Panc1 (cell line): ENCODE results near the gene ZFP3. TPM values are rescaled to one million over a fixed set of nuclear protein-coding genes. Genes with fewer than 3 reads are reported as not detected.
"Not testable (repeated sequence)": the region's sequence is repeated elsewhere in the genome, so short reads cannot be mapped to it uniquely, and the experiment has no call there.

Source experiments
- ATAC-seq: fragments of 200-7000 bp; cut with Tn5 transposase; 2 replicates; pipeline ENCODE4 v1.9.1; 2020; ENCODE audit warnings: mild to moderate bottlenecking, moderate library complexity
- BruUV-seq: library from RNA; stranded (reverse); fragments of 400-500 nt; replicated peaks from 2 replicates; lab custom pipeline; 2021; lab: Mats Ljungman, UMichigan
- CTCF ChIA-PET: fragments of 300-600 bp; sonication (Branson Sonifier 250); formaldehyde crosslinking; loops from one replicate; lab custom pipeline; 2022; ENCODE audit warnings: antibody characterized with exemption; lab: Charles Lee
- POLR2A ChIA-PET: fragments of 300-600 bp; sonication (Branson Sonifier 250); formaldehyde crosslinking; loops from one replicate; lab custom pipeline; 2022; ENCODE audit warnings: antibody characterized with exemption; lab: Charles Lee
- DNase-seq: peaks from one replicate; pipeline ENCODE4 v3.0.0-alpha.2; 2010; ENCODE audit warnings: low read depth, low spot score
- H3K27ac ChIP-seq: 2 replicates; pipeline ENCODE4 v1.5.1; 2011; ENCODE audit warnings: mild to moderate bottlenecking, low read length, inconsistent platforms
- H3K27me3 ChIP-seq: fragments of 200-500 bp; sonication (Bioruptor generic); 2 replicates; pipeline ENCODE4 v1.6.0; 2014; ENCODE audit warnings: low read length, inconsistent platforms; ENCODE audit not compliant: control insufficient read depth, insufficient read depth
- H3K36me3 ChIP-seq: fragments of 200-500 bp; sonication (Bioruptor generic); 2 replicates; pipeline ENCODE4 v1.5.1; 2014; ENCODE audit warnings: inconsistent platforms, mild to moderate bottlenecking, low read length, moderate library complexity; ENCODE audit not compliant: control insufficient read depth, insufficient read depth
- H3K4me1 ChIP-seq: 2 replicates; pipeline ENCODE4 v1.5.1; 2011; ENCODE audit warnings: inconsistent platforms, mild to moderate bottlenecking, low read length, moderate library complexity; ENCODE audit not compliant: control insufficient read depth, insufficient read depth
- H3K4me3 ChIP-seq, 2 experiments: 2 replicates each; pipeline ENCODE4 v1.5.1; 2011 to 2012; ENCODE audit warnings: low read depth in 2 of 2, low read length in 2 of 2, mild to moderate bottlenecking in 2 of 2, inconsistent platforms in 1 of 2, moderate library complexity in 1 of 2
- H3K9me3 ChIP-seq: fragments of 200-500 bp; sonication (Bioruptor generic); 2 replicates; pipeline ENCODE4 v1.5.1; 2014; ENCODE audit warnings: low read depth, mild to moderate bottlenecking, inconsistent platforms, low read length, moderate library complexity; ENCODE audit not compliant: control insufficient read depth, insufficient read depth
- CTCF ChIP-seq: fragments of 450-650 bp; IDR thresholded peaks from 2 replicates; pipeline ENCODE4 v1.5.1; 2017; ENCODE audit warnings: mild to moderate bottlenecking
- POLR2AphosphoS5 ChIP-seq: IDR thresholded peaks from 2 replicates; pipeline ENCODE4 v1.6.1; 2012; ENCODE audit warnings: mild to moderate bottlenecking, low read depth, low read length, moderate library complexity
- REST ChIP-seq, 2 experiments: IDR thresholded peaks; 2 replicates each; pipeline ENCODE4 v1.6.1; 2011 to 2012; ENCODE audit warnings: low read depth in 2 of 2, control low read depth in 1 of 2, low read length in 1 of 2, mild to moderate bottlenecking in 1 of 2, moderate library complexity in 1 of 2; ENCODE audit not compliant: insufficient read depth in 1 of 2
- SIN3A ChIP-seq: IDR thresholded peaks from 2 replicates; pipeline ENCODE4 v1.6.1; 2012; ENCODE audit warnings: low read depth, mild to moderate bottlenecking, low read length, moderate library complexity, borderline replicate concordance; ENCODE audit not compliant: insufficient read depth
- TCF7L2 ChIP-seq: IDR thresholded peaks from 2 replicates; pipeline ENCODE4 v1.6.1; 2011; ENCODE audit warnings: mild to moderate bottlenecking, low read depth, low read length, inconsistent platforms
- in situ Hi-C: cut with HindIII; loops from 2 replicates; pipeline ENCODE4 v1.10.0; 2016; ENCODE audit warnings: low sequenced_read_pairs, low pct_unique_long_range_greater_than_20kb
- intact Hi-C: fragments of 100-400 bp; cut with micrococcal nuclease; formaldehyde crosslinking; loops from one replicate; pipeline ENCODE4 v1.10.0; 2022; ENCODE audit not compliant: unreplicated experiment
- total RNA-seq: library from RNA; stranded (reverse); gene quantifications from one replicate; pipeline ENCODE4 v1.2.1, GENCODE V29; 2021; ENCODE audit not compliant: unreplicated experiment

Gene ZFP3
- total RNA-seq, 1 experiment from 2014 or later = not detected

GRCh38 chr17:5128387-5128786 is 50.1 kb downstream of the ZFP3 start:
- CTCF ChIA-PET = interaction anchor here (0.6 kb wide), 1 partner anchor 38 kb away, joined by 3 read pairs; no protein-coding TSS in a partner anchor
- in situ Hi-C loops, H3K27me3 ChIP-seq: not testable (repeated sequence)

GRCh38 chr17:5128905-5129535 is 50.8 kb downstream of the ZFP3 start:
- POLR2A ChIA-PET = no interaction called here
- no TSS peak for BruUV-seq
- in situ Hi-C loops (no loop called here), intact Hi-C loops (no loop called here)
- no peaks in the 10 kb centered on the region for H3K27me3 ChIP-seq
- DNase-seq (no peak), ATAC-seq (no peak)
- H3K4me3 ChIP-seq = no peak overlapping the region
- CTCF ChIA-PET = interaction anchor here (0.6 kb wide), 1 partner anchor 38 kb away, joined by 3 read pairs; no protein-coding TSS in a partner anchor
- no peaks in the 10 kb centered on the region for H3K9me3 ChIP-seq
- H3K4me1 ChIP-seq = no peaks in the 10 kb centered on the region
- TF ChIP-seq SIN3A (no peak), POLR2AphosphoS5 (no peak), REST (IDR thresholded peaks at IDR 0.05; ENCODE audit: insufficient read depth in 1 of 2, low read depth in 2 of 2, low read length in 1 of 2) (no peak), TCF7L2 (no peak), CTCF (no peak)
- H3K36me3 ChIP-seq = no peaks in the 10 kb centered on the region
- H3K27ac ChIP-seq = no peak overlapping the region

More at GRCh38 chr17:5128387-5128786, 50.1 kb downstream of the ZFP3 start:
- H3K4me3 ChIP-seq, H3K4me1 ChIP-seq, BruUV-seq, H3K9me3 ChIP-seq, intact Hi-C loops, POLR2A ChIA-PET, H3K36me3 ChIP-seq, H3K27ac ChIP-seq, ATAC-seq, DNase-seq: not testable (repeated sequence)

GRCh38 chr17:5129770-5130169 is 51.5 kb downstream of the ZFP3 start:
- H3K36me3 ChIP-seq, H3K9me3 ChIP-seq, BruUV-seq, in situ Hi-C loops, H3K27ac ChIP-seq, intact Hi-C loops, DNase-seq, H3K4me3 ChIP-seq, CTCF ChIA-PET, H3K4me1 ChIP-seq, ATAC-seq, POLR2A ChIA-PET, H3K27me3 ChIP-seq: not testable (repeated sequence)

GRCh38 chr17:5130261-5130660 is 52.0 kb downstream of the ZFP3 start:
- POLR2A ChIA-PET, H3K36me3 ChIP-seq, ATAC-seq, H3K27me3 ChIP-seq, BruUV-seq, intact Hi-C loops, H3K9me3 ChIP-seq, H3K4me3 ChIP-seq, CTCF ChIA-PET, H3K4me1 ChIP-seq, H3K27ac ChIP-seq, DNase-seq, in situ Hi-C loops: not testable (repeated sequence)

- DNase-seq, intact Hi-C loops, in situ Hi-C loops, H3K27ac ChIP-seq, POLR2A ChIA-PET, H3K4me3 ChIP-seq, BruUV-seq, H3K9me3 ChIP-seq, H3K4me1 ChIP-seq, ATAC-seq, H3K27me3 ChIP-seq, CTCF ChIA-PET, H3K36me3 ChIP-seq: not testable (repeated sequence)
These were observed 52.4 kb downstream of the ZFP3 start for GRCh38 chr17:5130687-5131086.
